NCI-H446 (cell line): ENCODE measurements around the gene ICA1.
A peak's percentile ranks its signal among the peaks of the same experiment; 100 is the strongest.

ENCODE experiments used
- DNase-seq, 2 experiments: peaks; one replicate each; lab custom pipeline; 2025; lab: John Stamatoyannopoulos, UW

The ICA1 gene

DNA sequence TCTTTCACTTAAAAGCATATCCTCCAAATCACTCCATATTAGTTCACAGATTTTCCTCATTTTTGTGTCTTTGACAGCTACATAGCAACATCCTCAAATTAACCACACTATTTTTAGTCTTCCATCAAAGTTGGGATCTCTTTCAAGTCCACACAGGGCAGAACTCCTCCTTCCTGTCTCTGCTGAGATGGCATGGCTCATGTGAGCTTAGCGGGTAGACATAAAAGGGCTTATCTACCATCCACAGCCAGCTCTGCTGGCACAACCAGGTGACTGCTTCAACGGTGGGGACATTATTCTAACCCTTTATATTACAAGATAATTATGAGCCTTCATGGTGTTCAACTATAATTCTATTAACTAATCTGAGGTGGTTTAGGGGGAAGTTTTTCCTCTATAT, 35.5 kb downstream of the ICA1 start:
- DNase-seq = no peak

DNA sequence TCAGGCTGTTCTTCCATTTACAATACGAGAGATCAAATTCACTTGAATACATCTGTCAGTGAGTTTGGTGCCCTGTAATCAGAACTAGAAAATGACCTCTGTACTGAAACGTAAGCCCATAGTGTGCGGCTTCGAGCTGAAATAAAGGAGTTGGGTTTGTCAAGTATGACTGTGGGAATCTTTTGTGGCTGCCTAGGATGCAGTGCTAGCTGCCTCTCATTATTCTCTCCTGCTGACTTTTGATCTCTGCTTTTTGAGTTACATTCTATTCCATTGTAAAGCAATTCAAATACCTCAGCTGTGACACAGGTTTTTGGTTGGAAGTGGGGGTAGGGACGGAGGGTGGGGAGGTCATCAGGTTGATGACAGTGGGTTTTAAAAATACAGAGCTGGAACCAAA, 40.4 kb downstream of the ICA1 start:
- DNase-seq = no peak

DNA sequence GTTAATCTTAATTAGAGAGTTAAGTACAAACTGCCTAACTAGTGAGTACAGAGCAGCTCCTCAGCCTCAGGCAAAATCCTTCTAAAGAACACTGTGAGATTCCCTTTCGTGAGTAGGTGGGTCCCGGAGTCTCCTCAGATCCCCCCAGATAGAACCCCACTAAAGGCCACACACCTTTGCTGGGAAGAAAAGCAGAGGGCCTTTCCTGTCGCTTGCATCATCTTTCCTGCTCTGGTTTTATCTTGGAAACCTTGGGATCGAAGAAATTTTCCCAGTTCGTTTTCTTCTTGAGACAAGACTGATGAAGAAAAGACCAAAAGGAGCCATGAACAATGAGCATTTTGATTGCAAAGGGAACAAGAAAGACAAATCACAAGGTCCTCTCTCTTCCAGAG, 40.9 kb downstream of the ICA1 start:
- no peak for DNase-seq

DNA sequence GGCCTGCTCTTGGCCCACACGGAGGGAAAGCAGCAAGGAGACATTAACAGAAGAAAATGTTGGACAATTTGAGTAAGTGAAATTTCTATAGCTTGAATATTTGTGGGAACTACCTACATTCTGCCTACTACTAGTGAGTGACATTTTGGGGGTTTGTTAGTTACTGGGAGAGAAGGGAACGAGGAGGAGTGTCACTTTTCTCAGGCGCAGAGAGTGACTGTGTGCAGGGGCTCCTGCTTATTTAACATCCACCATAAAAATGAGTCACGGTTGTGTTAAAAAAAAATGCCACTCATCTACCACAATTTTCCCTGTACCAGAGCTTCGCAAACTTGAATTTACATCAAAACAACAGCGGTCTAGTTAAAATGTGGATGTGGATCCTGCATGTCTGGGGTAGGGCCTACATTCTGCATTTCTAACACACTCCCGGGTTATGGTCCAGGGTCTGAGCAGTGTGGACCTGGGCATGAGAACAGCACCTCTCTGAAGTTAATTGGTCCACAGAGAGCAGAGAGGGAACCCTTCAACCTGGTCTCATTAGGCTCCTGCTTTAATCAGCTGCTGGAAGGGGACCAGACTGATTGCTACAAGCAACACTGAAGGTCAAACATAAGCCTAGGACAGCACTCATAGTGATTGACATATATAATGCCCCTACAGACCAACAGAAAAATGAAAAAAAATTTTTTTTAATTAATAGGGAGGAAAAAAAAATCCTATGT, 41.4 kb downstream of the ICA1 start:
- no peak for DNase-seq

DNA sequence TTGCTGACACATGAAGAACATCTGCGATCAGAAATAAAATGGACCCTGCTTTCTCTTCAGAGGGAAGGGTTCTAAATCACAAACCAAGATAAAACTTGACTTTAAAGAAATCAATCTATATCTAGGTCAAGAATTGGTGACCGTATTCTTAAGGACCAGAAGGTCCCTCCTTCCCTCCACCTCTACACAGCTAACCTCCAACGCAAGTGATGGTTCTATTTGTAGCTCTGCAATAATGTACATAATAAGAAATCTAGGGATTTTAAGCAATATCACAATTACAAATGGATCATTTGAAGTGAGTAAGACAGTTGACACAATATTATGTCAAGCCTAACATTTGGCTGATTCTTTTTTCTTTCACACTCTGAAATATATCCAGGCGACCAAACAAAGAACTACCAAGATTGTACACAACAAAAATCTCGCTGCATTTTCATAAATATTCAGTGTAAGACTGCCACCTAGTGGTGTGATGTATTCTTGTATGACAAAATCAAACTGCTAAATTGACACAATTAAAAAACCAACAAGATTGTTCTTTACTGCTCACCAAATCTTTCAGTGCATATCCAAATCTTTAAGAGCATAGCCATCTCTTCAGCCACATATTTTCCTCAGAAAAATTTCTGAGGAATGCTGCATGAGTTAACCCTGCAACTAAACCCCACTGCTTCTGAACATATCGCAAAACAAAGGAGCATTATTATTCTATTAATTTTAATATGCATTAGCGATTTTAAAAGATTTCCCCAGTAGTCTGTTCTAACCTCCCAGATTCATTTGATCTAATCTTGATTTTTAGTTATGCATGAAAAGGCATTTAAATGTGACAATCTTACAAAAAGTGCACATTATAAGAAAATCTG, 44.5 kb downstream of the ICA1 start:
- DNase-seq = peak; percentile 82 to 89

DNA sequence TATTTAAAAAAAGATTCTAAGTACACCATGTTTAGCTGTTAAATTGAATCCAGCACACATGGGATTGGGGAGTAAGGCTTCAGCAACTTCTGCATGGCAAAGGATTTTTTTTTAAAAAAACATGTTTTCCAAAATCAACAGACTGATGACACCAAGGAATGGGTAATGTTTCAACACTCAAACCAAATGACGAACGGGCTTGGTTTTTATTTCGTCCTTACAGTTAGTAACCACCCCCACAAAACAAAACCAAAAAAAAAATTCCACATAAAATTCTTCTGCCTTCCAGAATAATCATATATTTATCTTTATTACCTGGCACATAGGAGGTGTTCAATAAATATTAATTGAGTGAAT, 45.7 kb downstream of the ICA1 start:
- no peak for DNase-seq

DNA sequence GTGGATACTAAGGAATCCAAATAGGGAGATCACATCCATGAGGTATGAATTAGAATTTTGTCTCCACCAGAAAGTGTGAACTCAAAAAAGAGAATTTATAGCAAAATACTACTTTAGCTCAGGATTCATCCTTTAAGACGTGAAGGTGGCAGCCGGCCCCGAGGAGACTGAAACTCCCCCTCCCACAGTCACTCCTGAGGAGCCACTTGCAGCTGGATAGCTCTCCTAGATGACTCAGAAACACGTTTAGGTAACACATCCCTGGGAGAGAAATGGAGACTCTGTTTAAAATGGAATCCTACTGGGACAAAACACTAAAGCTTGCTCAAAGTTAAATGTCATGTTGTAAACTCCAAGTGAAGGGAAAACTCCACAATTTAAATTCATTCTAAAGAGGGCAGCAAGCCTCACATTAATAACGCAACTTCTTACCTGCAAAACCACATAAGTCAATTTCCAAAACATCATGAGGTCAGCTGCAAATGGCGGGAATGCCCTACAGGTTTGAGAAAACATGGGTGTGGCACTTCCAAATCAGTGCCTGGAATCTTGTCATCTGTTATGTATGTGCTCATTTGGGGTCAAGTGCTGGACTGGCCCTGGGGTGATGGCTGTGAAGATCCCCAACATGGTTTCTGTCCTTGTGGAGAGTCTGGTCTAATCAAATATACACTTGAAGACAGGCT, 46.2 kb downstream of the ICA1 start:
- DNase-seq = no peak

DNA sequence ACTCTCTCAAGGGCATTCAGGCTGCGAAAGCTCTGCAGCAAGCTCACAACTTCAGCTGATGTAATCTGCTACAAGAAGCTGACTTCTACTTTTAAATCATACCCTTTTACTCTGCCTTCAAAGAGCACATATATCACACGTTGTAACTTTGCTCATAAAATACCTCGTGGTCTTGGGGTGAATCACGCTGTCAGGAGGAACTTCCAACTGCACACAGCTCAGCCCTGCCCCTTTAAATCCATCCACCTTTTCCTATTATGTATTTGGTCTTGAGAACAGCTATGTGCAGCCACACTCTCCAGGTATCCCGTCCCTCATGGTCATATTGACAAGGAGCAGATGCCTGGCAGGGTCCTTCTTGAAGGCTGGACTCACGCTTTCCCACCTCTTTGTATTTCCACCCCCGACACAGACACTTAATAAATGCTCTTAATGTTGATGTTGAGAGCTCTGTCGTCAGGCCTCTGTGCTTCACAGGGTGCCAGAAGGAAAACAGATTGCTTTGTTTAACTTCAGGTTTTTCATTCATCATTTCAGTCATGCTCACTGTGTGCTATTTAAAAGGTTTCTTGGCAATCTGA, 47.6 kb downstream of the ICA1 start:
- DNase-seq = peak; percentile 36 to 67

DNA sequence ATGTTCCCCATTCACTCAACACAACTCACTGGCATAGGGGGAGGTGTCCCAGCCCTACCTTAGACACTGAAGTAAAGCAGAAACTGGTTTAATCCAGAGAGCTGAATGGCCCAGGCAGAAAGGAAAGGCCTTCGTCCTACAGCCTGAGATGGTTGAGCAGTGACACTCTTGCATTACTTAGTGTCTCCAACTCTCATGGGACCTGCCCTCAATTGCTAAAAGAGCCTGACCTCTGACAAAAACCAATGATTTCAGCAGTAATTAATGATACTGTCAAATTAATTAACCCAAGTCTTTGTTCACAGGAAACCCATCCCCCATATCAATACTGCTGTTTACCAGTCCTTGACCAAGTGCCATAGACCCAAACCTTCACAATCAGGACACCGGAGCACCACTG, 48.6 kb downstream of the ICA1 start:
- no peak for DNase-seq

DNA sequence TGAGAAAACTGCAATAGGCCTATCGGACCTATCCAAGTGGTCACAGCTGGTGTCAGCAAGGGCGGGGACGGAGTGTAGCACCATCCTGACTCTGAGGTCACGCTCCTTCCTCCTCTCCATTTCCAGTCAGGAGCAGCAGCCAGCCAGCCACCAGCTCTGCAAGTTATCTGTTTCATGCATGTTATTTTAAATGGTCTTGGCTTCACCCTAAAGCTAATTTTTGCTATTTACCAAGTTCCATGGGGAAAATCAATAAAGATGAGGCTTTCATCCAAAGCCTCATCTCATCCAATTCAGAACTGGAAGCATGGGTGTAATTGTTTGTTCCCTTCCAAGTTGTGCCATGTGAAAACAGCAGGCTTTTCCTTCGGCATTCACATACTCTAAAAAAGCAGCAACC, 49.3 kb downstream of the ICA1 start:
- DNase-seq = peak; percentile 88 to 90

DNA sequence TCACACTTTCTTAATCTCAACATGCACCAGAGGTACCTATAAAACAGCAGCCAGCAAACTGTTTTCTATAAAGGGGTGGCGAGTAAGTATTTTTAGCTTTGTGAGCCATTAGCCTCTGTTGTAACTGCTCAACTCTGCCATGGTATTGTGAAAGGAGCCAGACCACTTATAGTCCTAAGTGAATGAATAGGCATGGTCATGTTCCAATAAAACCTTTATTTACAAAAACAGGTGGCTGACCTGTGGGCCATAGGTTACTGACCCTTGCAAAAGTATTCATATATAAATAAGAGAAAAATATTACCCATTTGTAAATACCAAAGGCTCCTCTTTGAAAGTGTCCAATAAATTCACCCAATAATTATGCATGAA, 50.3 kb downstream of the ICA1 start:
- no peak for DNase-seq

DNA sequence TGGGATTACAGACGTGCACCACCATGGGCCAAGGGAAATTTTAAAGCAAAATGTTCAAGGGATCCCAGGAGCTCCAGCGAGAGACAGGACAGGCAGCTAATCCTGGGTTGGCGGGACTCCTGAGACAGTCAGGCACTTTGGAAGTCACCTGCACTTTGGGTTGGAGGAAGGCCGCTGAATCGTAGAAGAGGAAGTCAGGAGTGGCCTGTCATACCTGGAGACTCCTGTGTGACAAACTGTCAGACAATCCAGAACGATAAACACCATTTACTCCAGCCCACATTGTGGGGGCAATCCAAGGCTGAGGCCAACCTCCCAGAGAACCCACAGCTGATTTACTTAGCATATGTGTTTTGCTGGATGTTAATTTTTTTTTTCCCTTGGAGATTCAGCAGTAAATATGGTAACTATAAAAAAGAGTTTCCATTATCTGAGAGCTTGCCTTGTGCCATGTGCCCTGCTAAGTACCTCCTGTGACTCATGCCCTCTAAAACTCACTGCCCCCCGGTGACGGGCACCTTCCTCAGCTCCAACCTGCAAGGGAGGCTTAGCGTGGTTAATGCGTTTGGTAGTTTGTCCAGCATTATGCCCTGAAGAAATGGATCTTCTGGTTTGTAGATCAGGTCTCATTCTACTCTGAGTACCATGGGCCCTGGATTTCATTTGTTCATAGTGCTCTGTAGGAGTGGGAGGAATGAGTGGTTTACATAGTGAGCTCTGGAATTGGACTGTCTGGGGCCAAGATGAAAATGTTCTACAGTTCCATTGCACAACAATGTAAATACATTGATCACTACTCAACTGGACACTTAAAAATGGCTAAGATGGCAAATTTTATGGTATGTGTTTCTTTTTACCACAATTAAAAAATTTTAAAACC, 50.9 kb downstream of the ICA1 start:
- DNase-seq = no peak

DNA sequence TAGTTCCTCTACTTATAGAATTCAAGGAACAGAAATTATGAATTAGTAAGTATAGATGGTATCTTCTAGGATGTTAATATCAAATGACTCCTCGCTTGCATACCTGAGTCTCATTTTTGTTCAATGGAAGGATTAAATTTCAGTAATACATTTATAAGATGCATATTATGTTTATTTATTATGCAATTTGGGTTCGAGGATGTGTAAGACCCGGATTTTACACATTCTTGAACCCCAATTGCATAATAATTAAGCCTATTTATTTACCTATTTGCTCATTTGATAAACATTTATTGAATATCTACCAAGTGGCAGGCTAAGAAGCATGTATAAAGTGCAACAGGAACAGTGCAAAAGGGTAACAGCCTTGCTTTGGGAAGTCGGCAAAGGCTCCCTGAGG, 52.6 kb downstream of the ICA1 start:
- no peak for DNase-seq

DNA sequence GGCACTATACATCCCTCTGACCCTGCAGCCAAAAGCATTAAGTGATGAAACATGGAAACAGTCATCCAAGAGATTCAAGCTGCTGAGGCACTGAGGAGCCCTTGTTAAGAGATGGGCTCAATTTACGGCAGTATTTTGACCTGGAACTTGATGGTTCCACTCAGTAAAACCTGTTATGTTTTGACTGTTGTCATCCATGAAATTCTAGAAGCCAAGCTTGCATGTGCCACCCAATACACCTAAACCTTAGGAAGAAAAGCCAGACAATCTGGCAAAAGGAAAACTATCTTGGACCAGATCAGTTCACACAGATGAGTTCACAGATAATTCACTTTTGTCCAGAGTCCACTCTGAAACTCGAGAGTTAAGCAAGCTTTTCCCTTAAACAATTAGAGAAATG, 53.2 kb downstream of the ICA1 start:
- no peak for DNase-seq

DNA sequence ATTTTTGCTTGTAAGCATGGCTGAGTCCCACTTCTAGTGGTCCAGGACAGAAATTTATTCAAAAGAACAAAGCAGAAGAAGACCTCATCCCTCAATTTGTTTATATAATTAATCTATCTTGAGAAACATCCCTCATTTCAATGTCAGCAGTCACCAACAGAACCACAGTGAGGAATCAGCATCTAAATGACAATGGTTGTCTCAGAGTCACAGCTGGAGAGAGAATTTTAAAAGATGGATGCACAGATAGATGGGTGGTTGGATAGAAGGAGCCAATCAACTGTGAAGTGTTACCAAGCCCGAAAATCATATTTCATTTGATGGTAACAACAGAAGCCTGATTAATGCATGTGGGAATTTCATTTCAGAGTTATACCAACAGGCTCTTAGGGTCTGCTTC, 55.0 kb downstream of the ICA1 start:
- no peak for DNase-seq

DNA sequence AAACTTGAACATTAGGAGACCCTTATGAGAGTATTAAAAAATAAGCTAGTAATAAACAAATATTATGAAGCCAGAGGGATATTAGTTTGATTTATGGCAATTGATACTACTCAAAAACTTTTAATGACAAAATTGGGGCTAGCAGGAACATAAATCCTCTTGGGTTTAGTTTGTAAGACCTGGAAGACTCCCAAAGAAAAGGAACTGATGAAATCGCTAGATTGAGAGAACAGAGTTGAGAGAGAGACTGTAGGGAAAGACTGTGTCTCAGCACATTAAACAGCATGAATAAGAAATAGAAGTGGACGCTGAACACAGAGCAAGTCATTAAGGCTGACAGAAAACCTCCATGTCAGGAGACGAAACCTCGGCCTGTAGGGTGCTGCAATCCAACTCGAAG, 56.4 kb downstream of the ICA1 start:
- no peak for DNase-seq

DNA sequence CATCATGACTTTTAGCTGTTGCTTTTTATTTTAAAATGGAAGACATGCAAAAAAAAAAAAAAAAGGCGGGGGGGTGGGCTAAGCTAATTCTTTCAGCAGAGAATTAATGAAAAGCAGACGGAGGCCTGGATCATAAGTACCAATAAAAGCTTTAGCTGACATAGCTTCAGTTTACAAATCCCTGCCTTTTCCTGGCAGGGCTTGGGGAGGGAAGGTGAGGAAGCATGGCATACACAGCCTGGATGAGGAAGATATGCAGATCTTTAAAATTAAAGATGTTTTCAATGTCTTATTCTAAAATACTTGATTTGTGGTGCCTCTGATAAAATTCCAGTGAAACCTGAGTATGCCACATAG, 57.0 kb downstream of the ICA1 start:
- DNase-seq = no peak

DNA sequence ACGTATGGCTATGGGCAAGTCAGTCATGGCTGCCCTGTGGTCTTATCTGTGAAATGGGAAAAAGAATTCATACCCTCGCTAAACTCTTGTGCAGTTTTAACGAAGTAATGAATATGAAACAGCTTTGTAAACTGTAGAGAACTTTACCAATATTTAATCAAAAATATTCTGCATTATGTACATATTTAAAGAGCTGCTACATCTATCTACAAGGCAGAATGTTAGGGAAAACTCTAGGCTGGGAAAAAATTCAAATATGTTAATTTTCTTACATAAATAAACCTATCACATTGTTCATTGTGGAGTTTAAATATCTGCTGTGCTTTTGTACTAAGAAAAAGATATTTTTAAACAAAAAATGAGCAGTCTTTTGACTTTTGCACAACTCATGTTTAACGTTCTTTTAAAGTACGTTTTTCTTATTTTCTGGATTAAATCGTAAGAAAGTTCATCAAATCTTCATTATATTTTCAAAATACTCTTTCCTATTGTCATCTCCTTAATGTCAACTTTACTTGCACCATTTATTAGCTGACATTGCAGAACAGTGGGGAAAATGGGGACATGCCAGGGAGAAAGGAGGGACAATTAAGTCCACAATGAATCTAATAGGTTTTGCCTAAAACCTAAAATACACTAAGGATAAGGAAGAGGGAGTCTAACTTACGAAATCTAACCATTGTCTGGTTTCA, 57.5 kb downstream of the ICA1 start:
- no peak for DNase-seq

DNA sequence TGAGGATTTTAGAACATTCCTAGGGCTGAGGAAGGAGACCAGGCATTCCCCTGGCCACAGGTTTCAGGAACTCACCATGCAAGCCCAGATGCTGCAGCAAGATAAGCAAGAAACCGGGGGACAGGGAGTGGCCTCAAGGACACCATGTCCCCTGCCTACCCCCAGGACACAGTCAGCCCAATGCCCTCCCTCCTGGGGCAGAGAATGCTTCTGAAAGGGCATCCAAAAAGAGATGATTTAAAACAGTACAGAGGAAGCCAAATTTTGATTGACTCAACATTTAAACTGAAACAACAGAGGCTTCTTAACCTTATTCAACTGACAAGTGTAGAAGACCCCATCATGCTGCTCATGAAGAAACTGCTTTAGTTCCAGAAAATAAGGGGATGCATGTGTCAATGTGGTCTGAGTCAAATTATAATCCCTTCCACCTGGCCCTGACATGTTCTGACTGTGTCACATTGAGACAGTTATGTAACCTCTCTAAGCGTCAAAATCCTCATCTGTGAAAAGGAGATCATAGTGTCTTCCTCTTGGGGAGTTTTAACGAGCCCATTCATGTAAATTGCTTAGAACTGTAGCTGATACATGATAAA, 60.0 kb downstream of the ICA1 start:
- no peak for DNase-seq

DNA sequence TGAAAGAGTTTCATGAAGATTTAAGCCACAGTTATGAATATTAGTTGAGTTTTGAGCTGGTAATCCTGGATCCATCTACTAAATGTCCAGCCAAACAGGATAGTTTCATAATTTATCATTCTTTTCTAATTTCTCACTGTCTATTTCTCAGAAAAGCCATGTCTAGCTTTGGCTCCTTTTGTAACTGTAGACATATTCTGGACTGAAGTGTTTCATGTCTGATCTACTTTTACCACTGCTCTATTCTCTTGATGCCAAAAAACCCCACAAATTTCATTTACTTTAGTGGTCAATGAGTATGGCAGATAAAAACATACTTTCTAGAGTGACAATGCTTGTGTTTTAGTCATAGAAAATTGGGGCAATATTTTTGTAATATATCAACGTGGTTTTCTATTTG, 61.2 kb downstream of the ICA1 start:
- no peak for DNase-seq

DNA sequence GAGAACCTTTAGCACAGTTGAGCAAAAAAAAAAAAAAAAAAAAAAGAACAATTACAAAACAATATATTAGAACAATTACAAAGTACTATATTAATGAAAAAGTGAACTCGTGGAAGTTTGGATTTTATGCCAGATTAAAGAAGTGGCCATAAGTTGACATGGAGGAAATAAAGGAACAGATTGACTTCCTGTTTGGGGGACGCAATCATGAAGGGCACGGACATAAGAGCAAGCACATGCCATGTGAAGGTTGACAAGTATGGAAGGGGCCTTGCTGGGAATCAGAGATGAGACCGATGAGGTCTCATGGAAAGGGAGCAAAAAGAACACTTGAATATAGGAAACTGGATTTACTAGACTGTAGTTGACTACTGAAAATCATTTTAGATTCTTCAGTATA, 61.7 kb downstream of the ICA1 start:
- DNase-seq = no peak
